Measurements from ENCODE around the gene ANOS1.

Gene ANOS1

DNA sequence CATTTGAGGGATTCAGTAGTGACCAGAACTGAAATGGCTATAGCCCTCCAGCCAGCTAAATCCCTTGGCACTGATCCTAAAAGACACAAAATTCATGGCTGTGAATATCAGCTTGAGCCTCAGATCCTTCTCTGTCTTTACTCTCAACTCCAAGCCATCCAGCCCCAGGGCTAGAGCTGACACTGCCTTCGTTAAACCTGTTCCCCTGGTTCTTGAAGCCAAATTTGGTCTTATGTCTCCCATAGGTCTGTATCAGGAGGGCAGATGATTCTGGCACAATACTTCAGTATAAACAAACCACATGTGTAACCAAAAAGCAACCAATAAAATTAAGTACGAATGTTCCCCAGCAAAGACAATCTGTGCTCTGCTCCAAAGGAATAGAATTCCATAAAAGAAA, 78.0 kb downstream of the ANOS1 start:
- no peaks in the 10 kb centered on the region for H3K36me3 ChIP-seq (ENCODE audit: control insufficient read depth, insufficient read depth, low read length)
- no peak overlapping the region for H3K27ac ChIP-seq (ENCODE audit: low read depth, low read length)

GRCh38 chrX:8649969-8650368, 82.0 kb downstream of the ANOS1 start:
- Histone ChIP-seq H3K4me3 (ENCODE audit: low read length) (no peak overlapping the region), H3K27ac (ENCODE audit: low read depth, low read length) (no peak overlapping the region), H3K4me1 (ENCODE audit: control insufficient read depth, insufficient read depth, low read length) (no peaks in the 10 kb centered on the region), H3K27me3 (ENCODE audit: control insufficient read depth, insufficient read depth, low read length) (no peaks in the 10 kb centered on the region), H3K36me3 (ENCODE audit: control insufficient read depth, insufficient read depth, low read length) (no peaks in the 10 kb centered on the region), H3K9ac (ENCODE audit: low read length) (no peak overlapping the region)

More for the DNA sequence above, 78.0 kb downstream of the ANOS1 start:
- Histone ChIP-seq H3K27me3 (ENCODE audit: control insufficient read depth, insufficient read depth, low read length) (no peaks in the 10 kb centered on the region), H3K4me1 (ENCODE audit: control insufficient read depth, insufficient read depth, low read length) (no peaks in the 10 kb centered on the region), H3K9ac (ENCODE audit: low read length) (no peak overlapping the region), H3K4me3 (ENCODE audit: low read length) (no peak overlapping the region)

GRCh38 chrX:8647176-8647575, 84.8 kb downstream of the ANOS1 start:
- Histone ChIP-seq H3K4me3 (ENCODE audit: low read length) (no peak overlapping the region), H3K4me1 (ENCODE audit: control insufficient read depth, insufficient read depth, low read length) (no peaks in the 10 kb centered on the region), H3K9ac (ENCODE audit: low read length) (no peak overlapping the region), H3K27me3 (ENCODE audit: control insufficient read depth, insufficient read depth, low read length) (no peaks in the 10 kb centered on the region), H3K27ac (ENCODE audit: low read depth, low read length) (no peak overlapping the region), H3K36me3 (ENCODE audit: control insufficient read depth, insufficient read depth, low read length) (no peaks in the 10 kb centered on the region)

DNA sequence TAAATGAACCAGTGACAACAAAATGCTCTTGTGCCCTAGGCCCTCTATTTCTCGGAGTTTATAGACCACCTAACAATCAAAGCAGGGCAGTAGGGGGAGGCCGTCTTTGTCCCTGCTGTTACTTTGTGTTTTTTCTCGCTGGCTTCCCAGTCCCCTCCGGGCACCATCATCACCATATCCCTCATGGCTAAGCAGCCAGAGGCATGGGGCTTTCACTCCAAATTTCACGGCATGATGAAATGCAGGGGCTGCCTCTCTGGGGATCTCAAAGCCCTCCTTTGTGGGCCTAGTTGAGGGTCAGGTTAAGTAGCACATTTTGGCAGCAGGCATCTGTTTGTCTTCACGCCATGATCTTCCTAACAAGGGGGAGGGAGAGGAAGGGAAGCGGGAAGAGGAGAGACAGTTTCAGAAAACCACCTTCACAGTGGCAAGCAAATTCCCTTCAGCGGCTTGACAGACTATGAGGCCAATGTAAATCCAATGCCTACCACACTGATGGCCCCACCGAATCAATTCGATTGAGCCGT, 91.9 kb downstream of the ANOS1 start:
- no peaks in the 10 kb centered on the region for H3K27me3 ChIP-seq (ENCODE audit: control insufficient read depth, insufficient read depth, low read length)
- no peak overlapping the region for H3K9ac ChIP-seq (ENCODE audit: low read length)
- no peaks in the 10 kb centered on the region for H3K4me1 ChIP-seq (ENCODE audit: control insufficient read depth, insufficient read depth, low read length)

DNA sequence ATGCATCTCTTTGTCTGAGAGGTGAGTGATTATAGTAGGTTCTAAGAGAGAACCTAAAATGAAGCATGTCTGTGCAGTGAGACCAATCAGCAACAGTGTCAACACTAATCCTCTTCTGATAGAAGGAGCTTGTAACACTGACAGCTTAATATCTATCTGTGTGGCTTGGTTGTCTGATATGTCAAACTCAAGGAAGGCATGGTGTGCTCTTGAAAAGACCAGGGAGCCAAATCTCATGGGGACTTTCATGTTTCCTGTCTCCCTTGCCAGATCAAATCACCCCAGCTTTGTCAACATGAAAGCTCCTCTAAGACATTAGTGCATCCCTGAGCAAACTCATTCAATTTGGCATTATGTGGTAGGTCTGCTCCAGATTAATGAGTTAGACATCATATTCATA, 95.4 kb downstream of the ANOS1 start:
- Histone ChIP-seq H3K27ac (ENCODE audit: low read depth, low read length) (no peak overlapping the region), H3K9ac (ENCODE audit: low read length) (no peak overlapping the region), H3K36me3 (ENCODE audit: control insufficient read depth, insufficient read depth, low read length) (no peaks in the 10 kb centered on the region), H3K4me1 (ENCODE audit: control insufficient read depth, insufficient read depth, low read length) (no peaks in the 10 kb centered on the region), H3K4me3 (ENCODE audit: low read length) (no peak overlapping the region), H3K27me3 (ENCODE audit: control insufficient read depth, insufficient read depth, low read length) (no peaks in the 10 kb centered on the region)

More for the DNA sequence above, 91.9 kb downstream of the ANOS1 start:
- Histone ChIP-seq H3K36me3 (ENCODE audit: control insufficient read depth, insufficient read depth, low read length) (no peaks in the 10 kb centered on the region), H3K4me3 (ENCODE audit: low read length) (no peak overlapping the region), H3K27ac (ENCODE audit: low read depth, low read length) (no peak overlapping the region)

- no peaks in the 10 kb centered on the region for H3K4me1 ChIP-seq (ENCODE audit: control insufficient read depth, insufficient read depth, low read length)
- H3K27ac ChIP-seq (ENCODE audit: low read depth, low read length) = no peak overlapping the region
- no peak overlapping the region for H3K4me3 ChIP-seq (ENCODE audit: low read length)
- H3K27me3 ChIP-seq (ENCODE audit: control insufficient read depth, insufficient read depth, low read length) = no peaks in the 10 kb centered on the region
- no peak overlapping the region for H3K9ac ChIP-seq (ENCODE audit: low read length)
- no peaks in the 10 kb centered on the region for H3K36me3 ChIP-seq (ENCODE audit: control insufficient read depth, insufficient read depth, low read length)
Measured at GRCh38 chrX:8635812-8636211, 96.1 kb downstream of the ANOS1 start.

GRCh38 chrX:8632924-8633323, 99.0 kb downstream of the ANOS1 start:
- Histone ChIP-seq H3K27ac (ENCODE audit: low read depth, low read length) (no peak overlapping the region), H3K4me1 (ENCODE audit: control insufficient read depth, insufficient read depth, low read length) (no peaks in the 10 kb centered on the region), H3K4me3 (ENCODE audit: low read length) (no peak overlapping the region), H3K27me3 (ENCODE audit: control insufficient read depth, insufficient read depth, low read length) (no peaks in the 10 kb centered on the region), H3K9ac (ENCODE audit: low read length) (no peak overlapping the region), H3K36me3 (ENCODE audit: control insufficient read depth, insufficient read depth, low read length) (no peaks in the 10 kb centered on the region)

DNA sequence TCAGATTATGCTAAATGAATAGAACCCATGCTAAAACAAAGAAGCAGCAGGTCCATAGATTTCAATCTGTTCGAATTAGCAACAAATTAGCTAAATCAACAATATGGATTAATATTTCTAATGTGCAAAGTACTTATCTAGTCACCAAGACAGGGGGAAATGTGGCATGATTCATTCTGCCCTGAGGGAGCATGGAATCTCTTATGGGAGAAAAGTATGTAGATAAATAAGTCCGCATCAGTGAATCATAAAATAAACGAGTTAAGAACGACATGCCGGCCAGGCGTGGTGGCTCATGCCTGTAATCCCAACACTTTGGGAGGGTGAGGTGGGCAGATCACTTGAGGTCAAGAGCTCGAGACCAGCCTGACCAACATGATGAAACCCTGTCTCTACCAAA, 102.1 kb downstream of the ANOS1 start:
- no peaks in the 10 kb centered on the region for H3K36me3 ChIP-seq (ENCODE audit: control insufficient read depth, insufficient read depth, low read length)
- no peaks in the 10 kb centered on the region for H3K4me1 ChIP-seq (ENCODE audit: control insufficient read depth, insufficient read depth, low read length)
- H3K4me3 ChIP-seq (ENCODE audit: low read length) = no peak overlapping the region
- no peak overlapping the region for H3K27ac ChIP-seq (ENCODE audit: low read depth, low read length)
- no peaks in the 10 kb centered on the region for H3K27me3 ChIP-seq (ENCODE audit: control insufficient read depth, insufficient read depth, low read length)
- H3K9ac ChIP-seq (ENCODE audit: low read length) = no peak overlapping the region

GRCh38 chrX:8627796-8628195, 104.1 kb downstream of the ANOS1 start:
- no peak overlapping the region for H3K27ac ChIP-seq (ENCODE audit: low read depth, low read length)
- no peaks in the 10 kb centered on the region for H3K4me1 ChIP-seq (ENCODE audit: control insufficient read depth, insufficient read depth, low read length)
- no peaks in the 10 kb centered on the region for H3K36me3 ChIP-seq (ENCODE audit: control insufficient read depth, insufficient read depth, low read length)
- H3K4me3 ChIP-seq (ENCODE audit: low read length) = no peak overlapping the region
- H3K27me3 ChIP-seq (ENCODE audit: control insufficient read depth, insufficient read depth, low read length) = no peaks in the 10 kb centered on the region
- no peak overlapping the region for H3K9ac ChIP-seq (ENCODE audit: low read length)

GRCh38 chrX:8607326-8607725, 124.6 kb downstream of the ANOS1 start:
- no peak overlapping the region for H3K27ac ChIP-seq (ENCODE audit: low read depth, low read length)
- H3K27me3 ChIP-seq (ENCODE audit: control insufficient read depth, insufficient read depth, low read length) = no peaks in the 10 kb centered on the region
- no peak overlapping the region for H3K4me3 ChIP-seq (ENCODE audit: low read length)
- H3K36me3 ChIP-seq (ENCODE audit: control insufficient read depth, insufficient read depth, low read length) = no peaks in the 10 kb centered on the region
- H3K9ac ChIP-seq (ENCODE audit: low read length) = no peak overlapping the region
- no peaks in the 10 kb centered on the region for H3K4me1 ChIP-seq (ENCODE audit: control insufficient read depth, insufficient read depth, low read length)

DNA sequence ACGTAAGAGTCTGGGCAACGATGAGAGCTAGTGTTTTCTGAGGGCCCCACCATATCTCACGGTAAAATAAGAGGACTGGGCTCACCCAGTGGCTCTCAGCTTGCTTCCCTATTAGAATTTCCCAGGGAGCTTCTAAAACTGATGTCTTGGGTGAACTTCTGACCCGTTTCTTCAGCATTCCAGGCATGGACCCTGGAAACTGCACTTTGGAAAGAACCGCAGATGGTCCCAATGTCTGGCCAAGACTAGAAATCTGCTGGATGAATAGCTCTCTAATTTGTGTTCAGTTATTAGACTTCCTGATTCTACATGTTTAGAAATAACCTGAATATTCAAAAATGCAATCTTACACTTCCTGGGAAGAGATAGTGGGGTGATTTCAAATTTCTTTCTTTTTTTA, 127.8 kb downstream of the ANOS1 start:
- Histone ChIP-seq H3K9ac (ENCODE audit: low read length) (no peak overlapping the region), H3K36me3 (ENCODE audit: control insufficient read depth, insufficient read depth, low read length) (no peaks in the 10 kb centered on the region), H3K4me1 (ENCODE audit: control insufficient read depth, insufficient read depth, low read length) (no peaks in the 10 kb centered on the region), H3K27me3 (ENCODE audit: control insufficient read depth, insufficient read depth, low read length) (no peaks in the 10 kb centered on the region), H3K4me3 (ENCODE audit: low read length) (no peak overlapping the region), H3K27ac (ENCODE audit: low read depth, low read length) (no peak overlapping the region)

GRCh38 chrX:8591501-8591900, 140.4 kb downstream of the ANOS1 start:
- H3K4me3 ChIP-seq (ENCODE audit: low read length) = no peak overlapping the region
- H3K4me1 ChIP-seq (ENCODE audit: control insufficient read depth, insufficient read depth, low read length) = no peaks in the 10 kb centered on the region
- H3K36me3 ChIP-seq (ENCODE audit: control insufficient read depth, insufficient read depth, low read length) = no peaks in the 10 kb centered on the region
- no peak overlapping the region for H3K27ac ChIP-seq (ENCODE audit: low read depth, low read length)
- no peaks in the 10 kb centered on the region for H3K27me3 ChIP-seq (ENCODE audit: control insufficient read depth, insufficient read depth, low read length)
- no peak overlapping the region for H3K9ac ChIP-seq (ENCODE audit: low read length)

GRCh38 chrX:8586953-8587352, 145.0 kb downstream of the ANOS1 start:
- H3K4me3 ChIP-seq (ENCODE audit: low read length) = no peak overlapping the region
- H3K4me1 ChIP-seq (ENCODE audit: control insufficient read depth, insufficient read depth, low read length) = no peaks in the 10 kb centered on the region
- H3K36me3 ChIP-seq (ENCODE audit: control insufficient read depth, insufficient read depth, low read length) = no peaks in the 10 kb centered on the region

More at GRCh38 chrX:8586953-8587352, 145.0 kb downstream of the ANOS1 start:
- Histone ChIP-seq H3K27me3 (ENCODE audit: control insufficient read depth, insufficient read depth, low read length) (no peaks in the 10 kb centered on the region), H3K27ac (ENCODE audit: low read depth, low read length) (no peak overlapping the region), H3K9ac (ENCODE audit: low read length) (no peak overlapping the region)

Data from rectal smooth muscle tissue (tissue), 1 donor.